ENCODE results near the gene OR7D2.

Gene OR7D2

GRCh38 chr19:9219489-9219888 lies 40.7 kb downstream of the OR7D2 start, which contains the start of gene OR7D4:
TSS of gene OR7D4 (minus strand) at chr19:9219589. CDS start at chr19:9214837, 4,752 bp downstream.
- DNase-seq, result no peak

All from CD4-positive, alpha-beta T cell treated with Interleukin-17A for 1 hour (primary cell).